NCI-H1048 (cell line): ENCODE data around the gene ACER3.
"Not testable (repeated sequence)": the region's sequence is repeated elsewhere in the genome, so short reads cannot be mapped to it uniquely, and the experiment has no call there.

ENCODE experiments used
- DNase-seq: peaks from one replicate; lab custom pipeline; 2025; lab: John Stamatoyannopoulos, UW

The ACER3 gene

GRCh38 chr11:76860539-76861475 lies at the start of gene ACER3:
Gene ACER3, plus strand, starts transcription at chr11:76860918. Its CDS starts 59 bp downstream, at chr11:76860977.
- peak; percentile 60 for DNase-seq

GRCh38 chr11:76811259-76811658 lies 49.5 kb upstream of the ACER3 start:
- DNase-seq = no peak

GRCh38 chr11:76814414-76814813 lies 46.3 kb upstream of the ACER3 start:
- DNase-seq = no peak

- DNase-seq = not testable (repeated sequence)
Observed at GRCh38 chr11:76815678-76816077, 45.0 kb upstream of the ACER3 start.

- no peak for DNase-seq
Observed at GRCh38 chr11:76820184-76820566, 40.5 kb upstream of the ACER3 start.

- not testable (repeated sequence) for DNase-seq
Observed at GRCh38 chr11:76821396-76821795, 39.3 kb upstream of the ACER3 start.

GRCh38 chr11:76822406-76822805 lies 38.3 kb upstream of the ACER3 start:
- DNase-seq = no peak

GRCh38 chr11:76823481-76824028 lies 37.2 kb upstream of the ACER3 start:
- DNase-seq = no peak

GRCh38 chr11:76824083-76824939 lies 36.4 kb upstream of the ACER3 start:
- no peak for DNase-seq

GRCh38 chr11:76824980-76825725 lies 35.6 kb upstream of the ACER3 start:
- DNase-seq = no peak

GRCh38 chr11:76825726-76826396 lies 34.9 kb upstream of the ACER3 start:
- DNase-seq = no peak

GRCh38 chr11:76826508-76826907 lies 34.2 kb upstream of the ACER3 start:
- DNase-seq = not testable (repeated sequence)

GRCh38 chr11:76827005-76827404 lies 33.7 kb upstream of the ACER3 start:
- not testable (repeated sequence) for DNase-seq

- DNase-seq = no peak
Observed at GRCh38 chr11:76830639-76831327, 29.9 kb upstream of the ACER3 start.

- DNase-seq = no peak
Observed at GRCh38 chr11:76831686-76832310, 28.9 kb upstream of the ACER3 start.

GRCh38 chr11:76832361-76832760 lies 28.4 kb upstream of the ACER3 start:
- DNase-seq = no peak

- no peak for DNase-seq
Observed at GRCh38 chr11:76834151-76834550, 26.6 kb upstream of the ACER3 start.

- no peak for DNase-seq
Observed at GRCh38 chr11:76835036-76835435, 25.7 kb upstream of the ACER3 start.

GRCh38 chr11:76835928-76836612 lies 24.6 kb upstream of the ACER3 start:
- DNase-seq = no peak
